Astrocyte (in vitro differentiated cells and primary cell): ENCODE results near the gene CCDC80. TPM values are rescaled to one million over a fixed set of nuclear protein-coding genes. Genes with fewer than 3 reads are reported as not detected.

ENCODE experiments used
- DNase-seq: peaks from one replicate; pipeline ENCODE4 v3.0.0-alpha.2; 2010; ENCODE audit warnings: low read depth
- FAIRE-seq: peaks from 2 replicates; lab custom pipeline; 2011; peaks lifted over from hg19 to GRCh38; lab: Jason Lieb, UNC
- H2AFZ ChIP-seq: 2 replicates; pipeline ENCODE4 v1.6.0; 2012; ENCODE audit warnings: low read depth, low read length, inconsistent platforms
- H3K27ac ChIP-seq: 2 replicates; pipeline ENCODE4 v1.5.1; 2011; ENCODE audit warnings: low read depth, low read length, inconsistent platforms
- H3K27me3 ChIP-seq: 2 replicates; pipeline ENCODE4 v1.6.0; 2011; ENCODE audit warnings: low read length, inconsistent platforms; ENCODE audit not compliant: insufficient read depth
- H3K36me3 ChIP-seq: 2 replicates; pipeline ENCODE4 v1.5.1; 2011; ENCODE audit warnings: low read length, inconsistent platforms; ENCODE audit not compliant: insufficient read depth
- H3K4me1 ChIP-seq: 2 replicates; pipeline ENCODE4 v1.5.1; 2011; ENCODE audit warnings: low read length, inconsistent platforms; ENCODE audit not compliant: insufficient read depth
- H3K4me2 ChIP-seq: 2 replicates; pipeline ENCODE4 v1.6.0; 2012; ENCODE audit warnings: low read length, inconsistent platforms
- H3K4me3 ChIP-seq: 2 replicates; pipeline ENCODE4 v1.5.1; 2011; ENCODE audit warnings: low read depth, mild to moderate bottlenecking, low read length, inconsistent platforms; ENCODE audit not compliant: insufficient read depth
- H3K79me2 ChIP-seq: 2 replicates; pipeline ENCODE4 v1.6.0; 2012; ENCODE audit warnings: mild to moderate bottlenecking, low read length, inconsistent platforms; ENCODE audit not compliant: insufficient read depth
- H3K9ac ChIP-seq: 2 replicates; pipeline ENCODE4 v1.6.0; 2012; ENCODE audit warnings: mild to moderate bottlenecking, low read length, inconsistent platforms
- H3K9me3 ChIP-seq: 2 replicates; pipeline ENCODE4 v1.5.1; 2012; ENCODE audit warnings: low read depth, mild to moderate bottlenecking, low read length, inconsistent platforms; ENCODE audit not compliant: insufficient read depth
- H4K20me1 ChIP-seq: 2 replicates; pipeline ENCODE4 v1.6.0; 2012; ENCODE audit warnings: low read length, inconsistent platforms; ENCODE audit not compliant: insufficient read depth
- H3K27ac Mint-ChIP-seq: one replicate; pipeline ENCODE4 v1.8.0; 2021; ENCODE audit warnings: mild to moderate bottlenecking, mixed read lengths; ENCODE audit not compliant: unreplicated experiment
- H3K27me3 Mint-ChIP-seq: one replicate; pipeline ENCODE4 v1.8.0; 2021; ENCODE audit warnings: low read depth, mixed read lengths; ENCODE audit not compliant: unreplicated experiment
- H3K36me3 Mint-ChIP-seq: one replicate; pipeline ENCODE4 v1.8.0; 2021; ENCODE audit warnings: low read depth, mixed read lengths; ENCODE audit not compliant: unreplicated experiment
- H3K4me1 Mint-ChIP-seq: one replicate; pipeline ENCODE4 v1.8.0; 2021; ENCODE audit warnings: low read depth, mixed read lengths; ENCODE audit not compliant: unreplicated experiment
- H3K4me3 Mint-ChIP-seq: one replicate; pipeline ENCODE4 v1.8.0; 2021; ENCODE audit warnings: mild to moderate bottlenecking, moderate library complexity, mixed read lengths; ENCODE audit not compliant: unreplicated experiment
- H3K9me3 Mint-ChIP-seq: one replicate; pipeline ENCODE4 v1.8.0; 2021; ENCODE audit warnings: mild to moderate bottlenecking, mixed read lengths; ENCODE audit not compliant: unreplicated experiment
- CTCF ChIP-seq: IDR thresholded peaks from 2 replicates; pipeline ENCODE4 v1.5.1; 2011; ENCODE audit warnings: low read depth, mild to moderate bottlenecking, inconsistent platforms, low read length, moderate library complexity; ENCODE audit not compliant: insufficient read depth
- EZH2 ChIP-seq: IDR thresholded peaks from 2 replicates; pipeline ENCODE4 v1.6.1; 2012; ENCODE audit warnings: mild to moderate bottlenecking, low read length, inconsistent platforms; ENCODE audit not compliant: insufficient read depth
- total RNA-seq: library from RNA; stranded (reverse); gene quantifications from 2 replicates; pipeline ENCODE4 v1.2.1, GENCODE V29; 2021

CCDC80 gene
- total RNA-seq, 1 donor from 2014 or later: 272 TPM

- Histone ChIP-seq H3K4me1 (peaks cover 34% of the 10 kb centered on the region), H2AFZ (no peak overlapping the region), H3K4me3 (no peak overlapping the region), H3K27ac (no peak overlapping the region), H3K9ac (no peak overlapping the region), H3K36me3 (no peaks in the 10 kb centered on the region), H3K27me3 (no peaks in the 10 kb centered on the region), H3K4me2 (peak overlapping the region; percentile 16), H4K20me1 (no peaks in the 10 kb centered on the region), H3K79me2 (no peaks in the 10 kb centered on the region), H3K9me3 (no peaks in the 10 kb centered on the region)
- H3K9me3 Mint-ChIP-seq: peaks cover 19% of the 10 kb centered on the region
- H3K27me3 Mint-ChIP-seq: no peaks in the 10 kb centered on the region
- DNase-seq (no peak), FAIRE-seq (no peak)
- peaks cover 50% of the 10 kb centered on the region for H3K4me1 Mint-ChIP-seq
- H3K4me3 Mint-ChIP-seq: no peak overlapping the region
- TF ChIP-seq CTCF: no peak
- no peak for TF ChIP-seq EZH2
- no peak overlapping the region for H3K27ac Mint-ChIP-seq
- peaks cover 8% of the 10 kb centered on the region for H3K36me3 Mint-ChIP-seq
Observed at GRCh38 chr3:112689385-112689784, 48.4 kb upstream of the CCDC80 start.

GRCh38 chr3:112688819-112689218, 47.9 kb upstream of the CCDC80 start:
- peak overlapping the region; percentile 16 for H3K4me2 ChIP-seq
- no peak overlapping the region for H3K9ac ChIP-seq
- H3K4me3 ChIP-seq: no peak overlapping the region
- TF ChIP-seq CTCF: no peak
- no peak for TF ChIP-seq EZH2
- H3K36me3 ChIP-seq: no peaks in the 10 kb centered on the region
- Mint-ChIP-seq H3K36me3 (peaks cover 6% of the 10 kb centered on the region), H3K27me3 (no peaks in the 10 kb centered on the region), H3K9me3 (peaks cover 14% of the 10 kb centered on the region), H3K4me1 (peaks cover 50% of the 10 kb centered on the region), H3K27ac (peak overlapping the region; percentile 83), H3K4me3 (no peak overlapping the region)
- FAIRE-seq (no peak), DNase-seq (peak; percentile 52)
- no peaks in the 10 kb centered on the region for H3K9me3 ChIP-seq
- H3K4me1 ChIP-seq: peaks cover 34% of the 10 kb centered on the region
- no peak overlapping the region for H2AFZ ChIP-seq
- no peaks in the 10 kb centered on the region for H3K27me3 ChIP-seq
- H3K79me2 ChIP-seq: no peaks in the 10 kb centered on the region
- H4K20me1 ChIP-seq: no peaks in the 10 kb centered on the region
- peak overlapping the region; percentile 19 for H3K27ac ChIP-seq

GRCh38 chr3:112688085-112688769, 47.3 kb upstream of the CCDC80 start:
- FAIRE-seq (peak; percentile 37), DNase-seq (no peak)
- Histone ChIP-seq H3K27me3 (no peaks in the 10 kb centered on the region), H4K20me1 (no peaks in the 10 kb centered on the region), H3K4me2 (peak overlapping the region; percentile 16), H3K4me1 (peaks cover 34% of the 10 kb centered on the region), H3K4me3 (no peak overlapping the region), H3K9ac (no peak overlapping the region), H2AFZ (no peak overlapping the region), H3K36me3 (no peaks in the 10 kb centered on the region), H3K79me2 (no peaks in the 10 kb centered on the region), H3K9me3 (no peaks in the 10 kb centered on the region), H3K27ac (no peak overlapping the region)
- H3K27ac Mint-ChIP-seq: peak overlapping the region; percentile 83
- no peak for TF ChIP-seq EZH2
- TF ChIP-seq CTCF: no peak
- no peak overlapping the region for H3K4me3 Mint-ChIP-seq
- peaks cover 9% of the 10 kb centered on the region for H3K9me3 Mint-ChIP-seq
- H3K36me3 Mint-ChIP-seq: peaks cover under 1% of the 10 kb centered on the region
- peaks cover 46% of the 10 kb centered on the region for H3K4me1 Mint-ChIP-seq
- H3K27me3 Mint-ChIP-seq: no peaks in the 10 kb centered on the region
